ENCODE data around the gene CHST12.
"Not testable (repeated sequence)": the region's sequence is repeated elsewhere in the genome, so short reads cannot be mapped to it uniquely, and the experiment has no call there.

Gene CHST12

DNA sequence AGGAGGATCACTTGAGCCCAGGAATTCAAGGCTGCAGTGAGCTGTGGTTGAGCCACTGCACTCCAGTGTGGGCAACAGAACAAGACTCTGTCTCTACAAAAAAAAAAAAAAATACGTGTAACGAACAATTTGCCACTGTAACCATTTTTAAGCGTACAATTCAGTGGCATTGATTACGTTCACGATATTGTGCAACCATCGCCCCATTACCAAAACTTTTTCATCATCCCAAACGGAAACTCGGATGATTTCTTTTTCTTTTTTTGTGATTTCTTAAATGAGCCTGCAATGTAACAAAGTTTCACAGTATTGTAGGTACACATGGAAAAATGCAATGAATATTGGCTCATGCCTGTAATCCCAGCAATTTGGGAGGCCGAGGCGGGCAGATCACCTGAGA is 63.3 kb downstream of the CHST12 start:
- H3K4me3 ChIP-seq (ENCODE audit: control insufficient read depth, low read depth, low read length) = no peak overlapping the region
- no peak for DNase-seq (ENCODE audit: low read depth)
- TF ChIP-seq, protein P1, sequence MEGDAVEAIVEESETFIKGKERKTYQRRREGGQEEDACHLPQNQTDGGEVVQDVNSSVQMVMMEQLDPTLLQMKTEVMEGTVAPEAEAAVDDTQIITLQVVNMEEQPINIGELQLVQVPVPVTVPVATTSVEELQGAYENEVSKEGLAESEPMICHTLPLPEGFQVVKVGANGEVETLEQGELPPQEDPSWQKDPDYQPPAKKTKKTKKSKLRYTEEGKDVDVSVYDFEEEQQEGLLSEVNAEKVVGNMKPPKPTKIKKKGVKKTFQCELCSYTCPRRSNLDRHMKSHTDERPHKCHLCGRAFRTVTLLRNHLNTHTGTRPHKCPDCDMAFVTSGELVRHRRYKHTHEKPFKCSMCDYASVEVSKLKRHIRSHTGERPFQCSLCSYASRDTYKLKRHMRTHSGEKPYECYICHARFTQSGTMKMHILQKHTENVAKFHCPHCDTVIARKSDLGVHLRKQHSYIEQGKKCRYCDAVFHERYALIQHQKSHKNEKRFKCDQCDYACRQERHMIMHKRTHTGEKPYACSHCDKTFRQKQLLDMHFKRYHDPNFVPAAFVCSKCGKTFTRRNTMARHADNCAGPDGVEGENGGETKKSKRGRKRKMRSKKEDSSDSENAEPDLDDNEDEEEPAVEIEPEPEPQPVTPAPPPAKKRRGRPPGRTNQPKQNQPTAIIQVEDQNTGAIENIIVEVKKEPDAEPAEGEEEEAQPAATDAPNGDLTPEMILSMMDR (IDR thresholded peaks at IDR 0.05; ENCODE audit: control insufficient read depth, insufficient read depth, low read depth, low read length, missing control alignments) = no peak

DNA sequence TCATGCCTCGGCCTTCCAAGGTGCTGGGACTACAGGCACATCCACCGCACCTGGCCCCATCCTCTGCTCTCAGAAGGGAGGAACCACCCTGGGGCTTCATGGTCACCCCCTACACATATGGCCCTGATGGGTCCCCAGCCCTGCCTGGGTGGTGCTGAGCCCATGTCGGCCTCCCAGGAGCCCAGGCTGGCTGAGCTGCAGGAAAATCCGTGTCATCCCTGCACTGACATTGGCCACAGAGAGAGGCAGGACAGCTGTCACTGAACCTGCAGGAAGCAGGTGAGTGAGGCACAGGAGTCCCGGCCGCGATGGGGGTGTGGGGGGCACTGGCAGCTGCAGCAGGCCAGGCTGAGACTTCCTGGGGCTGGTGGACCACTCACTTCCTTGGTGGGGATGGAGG is 64.8 kb downstream of the CHST12 start:
- DNase-seq (ENCODE audit: low read depth) = no peak
- TF ChIP-seq, protein P1 (IDR thresholded peaks at IDR 0.05; ENCODE audit: control insufficient read depth, insufficient read depth, low read depth, low read length, missing control alignments) = no peak
- no peak overlapping the region for H3K4me3 ChIP-seq (ENCODE audit: control insufficient read depth, low read depth, low read length)

DNA sequence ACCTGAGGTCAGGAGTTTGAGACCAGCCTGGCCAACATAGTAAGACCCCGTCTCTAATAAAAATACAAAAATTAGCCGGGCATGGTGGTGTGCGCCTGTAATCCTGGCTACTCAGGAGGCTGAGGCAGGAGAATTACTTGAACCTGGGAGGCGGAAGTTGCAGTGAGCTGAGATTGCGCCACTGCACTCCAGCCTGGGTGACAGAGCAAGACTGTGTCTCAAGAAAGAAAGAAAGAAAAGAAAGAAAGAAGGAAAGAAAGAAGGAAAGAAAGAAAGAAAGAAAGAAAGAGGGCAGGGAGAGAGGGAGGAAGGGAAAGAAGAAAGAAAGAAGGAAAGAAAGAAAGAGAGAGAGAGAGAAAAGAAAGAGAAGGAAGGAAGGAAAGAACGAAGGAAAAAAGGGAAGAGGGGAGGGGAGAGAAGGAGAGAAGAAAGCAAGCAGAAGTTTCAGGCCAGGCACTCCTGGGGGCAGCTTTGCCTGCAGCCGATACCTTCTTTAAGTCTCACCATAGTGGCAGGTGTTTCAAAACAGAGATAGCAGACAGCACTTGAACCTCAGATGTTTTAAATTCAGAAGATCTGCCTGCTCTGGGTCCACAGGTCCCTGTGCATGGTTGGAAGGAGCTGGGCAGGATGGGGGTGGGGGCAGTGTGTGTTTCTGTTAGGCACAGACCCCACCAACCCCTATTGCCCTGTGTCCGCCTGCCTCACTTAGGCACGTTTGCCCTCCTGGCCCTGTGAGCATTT is 66.2 kb downstream of the CHST12 start:
- H3K4me3 ChIP-seq (ENCODE audit: control insufficient read depth, low read depth, low read length); DNase-seq (ENCODE audit: low read depth): not testable (repeated sequence)

DNA sequence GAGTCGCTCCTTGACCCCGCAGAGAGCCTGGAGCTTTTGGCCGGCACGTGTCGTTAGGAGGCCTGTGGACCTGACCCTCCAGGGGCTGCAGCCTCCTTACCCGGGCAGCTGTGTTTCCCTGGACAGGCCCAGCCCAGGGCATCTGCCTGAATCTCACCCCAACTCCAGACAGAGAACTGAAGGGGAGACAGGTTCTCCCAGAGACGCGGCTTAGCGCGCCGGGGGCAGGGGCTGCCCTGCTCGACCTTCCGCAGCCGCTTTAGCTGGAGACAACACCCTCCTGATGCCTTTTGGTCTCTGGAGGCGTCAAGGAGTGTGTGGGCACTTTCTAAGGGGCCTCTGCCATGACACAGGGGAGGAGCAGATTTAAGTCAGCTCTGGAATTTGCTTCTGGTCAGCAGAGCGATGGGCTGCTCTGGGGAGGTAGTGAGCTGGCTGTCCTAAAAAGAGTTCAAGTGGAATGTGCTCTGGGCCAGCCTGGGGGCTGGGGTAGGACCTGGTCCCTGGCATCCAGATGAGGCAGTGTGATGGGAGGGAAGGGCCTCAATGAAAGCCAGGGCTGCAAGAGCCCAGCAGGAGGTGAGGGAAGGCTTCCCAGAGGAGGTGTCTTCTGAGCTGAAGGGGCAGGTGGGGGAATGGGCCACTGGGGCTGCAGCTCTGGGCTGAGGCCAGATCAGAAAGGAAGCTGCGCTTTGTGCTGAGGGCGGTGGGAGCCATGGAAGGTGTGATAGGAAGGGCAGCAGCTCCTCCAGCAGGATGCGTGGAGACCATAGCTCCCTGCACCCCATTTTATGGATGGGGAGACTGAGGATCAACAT is 67.0 kb downstream of the CHST12 start:
- no peak overlapping the region for H3K4me3 ChIP-seq (ENCODE audit: control insufficient read depth, low read depth, low read length)
- no peak for DNase-seq (ENCODE audit: low read depth)
- TF ChIP-seq, protein P1 (IDR thresholded peaks at IDR 0.05; ENCODE audit: control insufficient read depth, insufficient read depth, low read depth, low read length, missing control alignments) = no peak

DNA sequence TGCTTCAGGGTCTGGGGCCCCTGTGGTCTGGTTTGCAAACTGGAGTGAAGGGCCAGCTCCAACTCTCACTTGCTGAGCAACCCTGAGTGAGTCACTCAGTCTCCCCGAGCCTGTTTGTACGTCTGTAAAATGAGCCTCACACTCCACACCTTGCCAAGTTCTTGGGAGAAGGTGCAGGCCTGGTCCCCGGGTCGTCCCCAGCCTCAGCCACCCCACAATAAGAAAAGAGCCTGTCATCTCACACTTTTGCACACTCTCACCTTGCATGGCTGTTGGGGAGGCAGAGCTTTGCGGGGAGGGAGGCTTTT is 67.6 kb downstream of the CHST12 start:
- DNase-seq (ENCODE audit: low read depth) = no peak
- TF ChIP-seq, protein P1 (IDR thresholded peaks at IDR 0.05; ENCODE audit: control insufficient read depth, insufficient read depth, low read depth, low read length, missing control alignments) = no peak
- no peak overlapping the region for H3K4me3 ChIP-seq (ENCODE audit: control insufficient read depth, low read depth, low read length)

DNA sequence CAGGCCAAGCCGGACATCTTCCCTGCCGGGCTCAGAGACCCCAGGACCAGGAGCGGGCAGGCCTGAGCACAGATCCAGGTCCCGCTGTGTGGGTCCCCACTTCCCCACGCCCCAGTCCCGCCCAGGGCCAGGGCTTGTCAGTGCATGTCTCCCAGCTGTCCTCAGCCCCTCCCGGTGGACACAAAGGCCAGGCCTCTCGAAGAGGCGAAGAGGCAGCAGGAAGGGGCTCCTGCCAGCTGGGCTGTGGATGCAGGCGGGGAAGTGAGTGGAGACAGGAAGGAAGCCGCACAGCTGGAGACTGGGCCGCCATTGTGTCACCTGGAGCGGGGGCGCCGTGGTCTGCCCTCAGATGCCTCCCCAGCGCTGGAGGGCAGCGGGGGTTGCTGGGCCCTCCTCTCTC is 68.0 kb downstream of the CHST12 start:
- no peak overlapping the region for H3K4me3 ChIP-seq (ENCODE audit: control insufficient read depth, low read depth, low read length)
- no peak for DNase-seq (ENCODE audit: low read depth)
- TF ChIP-seq, protein P1 (IDR thresholded peaks at IDR 0.05; ENCODE audit: control insufficient read depth, insufficient read depth, low read depth, low read length, missing control alignments) = no peak

DNA sequence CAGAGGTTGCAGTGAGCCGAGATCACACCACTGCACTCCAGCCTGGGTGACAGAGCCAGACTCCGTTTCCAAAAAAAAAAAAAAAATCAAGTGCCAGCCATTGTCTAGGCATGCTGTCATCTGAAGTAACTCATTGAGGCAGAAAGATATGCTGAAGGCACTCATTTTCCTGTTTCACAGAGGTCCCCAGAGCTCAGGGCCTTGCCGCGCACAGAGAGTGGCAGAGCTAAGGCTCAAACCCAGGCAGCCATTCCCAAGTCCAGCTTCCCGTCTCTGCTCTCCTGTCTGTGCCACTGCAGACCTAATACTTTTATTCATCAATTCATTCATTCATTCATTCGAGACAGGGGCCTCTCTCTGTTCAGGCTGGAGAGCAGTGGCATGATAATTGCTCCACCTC is 69.3 kb downstream of the CHST12 start:
- DNase-seq (ENCODE audit: low read depth) = no peak
- H3K4me3 ChIP-seq (ENCODE audit: control insufficient read depth, low read depth, low read length) = no peak overlapping the region
- TF ChIP-seq, protein P1 (IDR thresholded peaks at IDR 0.05; ENCODE audit: control insufficient read depth, insufficient read depth, low read depth, low read length, missing control alignments) = no peak

Data from AG09309 (cell line).